ENCODE data around the gene LRRC39. TPM values are rescaled to one million over a fixed set of nuclear protein-coding genes. Genes with fewer than 3 reads are reported as not detected.

LRRC39 gene
- polyA plus RNA-seq, 12 donors, result 85.7 to 304 (median 227) TPM; not detected in 1

Other genes with a start within 250 kb of the LRRC39 start
- 10 to 100 TPM in 11 of 12 donors, not detected in 1; 11.6 to 59.6 (median 17.5) TPM for gene SLC35A3, start 208.3 kb downstream of the LRRC39 start, polyA plus RNA-seq (ENCODE audit: insufficient read length in 12 of 12)
- gene SASS6, start 45.3 kb downstream of the LRRC39 start, polyA plus RNA-seq (ENCODE audit: insufficient read length in 12 of 12), result 1 to 10 TPM in 11 of 12 donors, not detected in 1; 3.0 to 7.6 (median 5.3) TPM
- gene TRMT13, start 45.1 kb downstream of the LRRC39 start, polyA plus RNA-seq (ENCODE audit: insufficient read length in 12 of 12), result 10 to 100 TPM in 11 of 12 donors, not detected in 1; 19.9 to 42.7 (median 32.2) TPM
- 10 to 100 TPM in 9 of 12 donors, 1 to 10 TPM in 2, not detected in 1; 4.6 to 15.9 (median 12.4) TPM for gene DBT, start 71.6 kb upstream of the LRRC39 start, polyA plus RNA-seq (ENCODE audit: insufficient read length in 12 of 12)
- gene RTCA, start 88.0 kb upstream of the LRRC39 start, polyA plus RNA-seq (ENCODE audit: insufficient read length in 12 of 12), result 10 to 100 TPM in 11 of 12 donors, not detected in 1; 29.0 to 39.2 (median 33.7) TPM
- gene CDC14A, start 174.2 kb upstream of the LRRC39 start, polyA plus RNA-seq (ENCODE audit: insufficient read length in 12 of 12), result 1 to 10 TPM in 10 of 12 donors, not detected in 2; 4.8 to 9.3 (median 6.5) TPM

All from muscle of arm (tissue), 12 donors.